ENCODE results near the gene DPEP1. TPM values are rescaled to one million over a fixed set of nuclear protein-coding genes. Genes with fewer than 3 reads are reported as not detected.
A peak's percentile ranks its signal among the peaks of the same experiment; 100 is the strongest.

DPEP1 gene
- total RNA-seq, result 24.2 TPM
- 433 TPM for polyA plus RNA-seq (ENCODE audit: insufficient read depth, low read depth, low replicate concordance)
- long read RNA-seq, donor 1, partial matches to known transcripts, result 0 of 3 reads
- long read RNA-seq, donor 1, other reads (novel, unspliced or antisense), result 0 of 3 reads
- long read RNA-seq, donor 2, partial matches to known transcripts, result 15 of 24 reads
- long read RNA-seq, donor 2, other reads (novel, unspliced or antisense), result 6 of 24 reads
- long read RNA-seq, donor 3, transcript DPEP1-201 (10 exons, 1,592 nt), result major isoform, 5 of 46 reads
- long read RNA-seq, donor 3, partial matches to known transcripts, result 22 of 46 reads
- long read RNA-seq, donor 3, other reads (novel, unspliced or antisense), result 15 of 46 reads
- long read RNA-seq, donor 4, partial matches to known transcripts, result 6 of 12 reads
- long read RNA-seq, donor 4, other reads (novel, unspliced or antisense), result 0 of 12 reads
- long read RNA-seq, donor 5, result 0 reads
- long read RNA-seq, donor 6, partial matches to known transcripts, result 5 of 8 reads
- long read RNA-seq, donor 6, other reads (novel, unspliced or antisense), result 0 of 8 reads
- long read RNA-seq, donor 7, transcript DPEP1-202 (11 exons, 1,734 nt), result major isoform, 10 of 28 reads
- long read RNA-seq, donor 7, partial matches to known transcripts, result 1 of 28 reads
- long read RNA-seq, donor 7, other reads (novel, unspliced or antisense), result 14 of 28 reads
- long read RNA-seq, donor 8, partial matches to known transcripts, result 0 of 3 reads
- long read RNA-seq, donor 8, other reads (novel, unspliced or antisense), result 0 of 3 reads
- long read RNA-seq, donor 9, partial matches to known transcripts, result 0 of 2 reads
- long read RNA-seq, donor 9, other reads (novel, unspliced or antisense), result 0 of 2 reads
- long read RNA-seq, donor 10, partial matches to known transcripts, result 0 of 4 reads
- long read RNA-seq, donor 10, other reads (novel, unspliced or antisense), result 0 of 4 reads

GRCh38 chr16:89613231-89613953, at the start of gene DPEP1:
DPEP1 (plus strand) TSS chr16:89613642; CDS start chr16:89630411, 16,769 bp downstream.
- TF ChIP-seq CTCF (IDR thresholded peaks at IDR 0.05; ENCODE audit: borderline replicate concordance, extremely low read depth, insufficient read depth), result no peak
- Histone ChIP-seq H3K9ac (ENCODE audit: low read length in 3 of 3) (no peak within 1 kb of the TSS), H3K27ac (ENCODE audit: low read depth in 2 of 2, low read length in 2 of 2) (peak within 1 kb of the TSS; percentile 32 to 43), H3K9me3 (ENCODE audit: control insufficient read depth in 2 of 3, insufficient read depth in 1 of 3, low read length in 3 of 3) (no peaks in the 10 kb centered on the region), H3K36me3 (ENCODE audit: control insufficient read depth in 2 of 3, insufficient read depth in 3 of 3, low read length in 3 of 3) (no peaks in the 10 kb centered on the region), H3K27me3 (ENCODE audit: control insufficient read depth, insufficient read depth, low read length) (no peaks in the 10 kb centered on the region), H3K4me1 (ENCODE audit: control insufficient read depth in 2 of 3, insufficient read depth in 2 of 3, low read depth in 1 of 3, low read length in 3 of 3) (peaks cover 0 to 9% (median 4%) of the 10 kb centered on the region in 3 donors), H3K4me3 (ENCODE audit: low read length in 3 of 3) (peak within 1 kb of the TSS in 2 of 3 donors; percentile 38 to 56)
- DNase-seq (peak in 4 of 5 donors; percentile 68 to 85 (median 79)), FAIRE-seq (no peak)
- intact Hi-C loops (cut with DNase I), result no loop called here

- FAIRE-seq, result no peak
- intact Hi-C loops (cut with DNase I), result no loop called here
- H3K27ac ChIP-seq (ENCODE audit: low read depth in 2 of 2, low read length in 2 of 2), result no peak overlapping the region
- H3K9ac ChIP-seq (ENCODE audit: low read length in 3 of 3), result no peak overlapping the region
- no peak for TF ChIP-seq CTCF (IDR thresholded peaks at IDR 0.05; ENCODE audit: borderline replicate concordance, extremely low read depth, insufficient read depth)
- H3K9me3 ChIP-seq (ENCODE audit: control insufficient read depth in 2 of 3, insufficient read depth in 1 of 3, low read length in 3 of 3), result no peaks in the 10 kb centered on the region
- peak in 1 of 5 donors; percentile 65 for DNase-seq
- H3K36me3 ChIP-seq (ENCODE audit: control insufficient read depth in 2 of 3, insufficient read depth in 3 of 3, low read length in 3 of 3), result peaks cover 13 to 33% (median 24%) of the 10 kb centered on the region in 3 donors
- H3K4me3 ChIP-seq (ENCODE audit: low read length in 3 of 3), result no peak overlapping the region
- H3K4me1 ChIP-seq (ENCODE audit: control insufficient read depth in 2 of 3, insufficient read depth in 2 of 3, low read depth in 1 of 3, low read length in 3 of 3), result peaks cover 6 to 27% (median 14%) of the 10 kb centered on the region in 3 donors
- H3K27me3 ChIP-seq (ENCODE audit: control insufficient read depth, insufficient read depth, low read length), result no peaks in the 10 kb centered on the region
These were observed 48.8 kb upstream of the DPEP1 start for GRCh38 chr16:89564476-89565255.

- no peaks in the 10 kb centered on the region for H3K9me3 ChIP-seq (ENCODE audit: control insufficient read depth in 2 of 3, insufficient read depth in 1 of 3, low read length in 3 of 3)
- H3K36me3 ChIP-seq (ENCODE audit: control insufficient read depth in 2 of 3, insufficient read depth in 3 of 3, low read length in 3 of 3), result peaks cover 13 to 33% (median 24%) of the 10 kb centered on the region in 3 donors
- H3K27me3 ChIP-seq (ENCODE audit: control insufficient read depth, insufficient read depth, low read length), result no peaks in the 10 kb centered on the region
- DNase-seq (no peak), FAIRE-seq (no peak)
- H3K27ac ChIP-seq (ENCODE audit: low read depth in 2 of 2, low read length in 2 of 2), result peak overlapping the region in 1 of 2 donors; percentile 41
- no peak overlapping the region for H3K9ac ChIP-seq (ENCODE audit: low read length in 3 of 3)
- peaks cover 6 to 26% (median 14%) of the 10 kb centered on the region in 3 donors for H3K4me1 ChIP-seq (ENCODE audit: control insufficient read depth in 2 of 3, insufficient read depth in 2 of 3, low read depth in 1 of 3, low read length in 3 of 3)
- H3K4me3 ChIP-seq (ENCODE audit: low read length in 3 of 3), result no peak overlapping the region
- TF ChIP-seq CTCF (IDR thresholded peaks at IDR 0.05; ENCODE audit: borderline replicate concordance, extremely low read depth, insufficient read depth), result no peak
- intact Hi-C loops (cut with DNase I), result no loop called here
These were observed 48.3 kb upstream of the DPEP1 start for GRCh38 chr16:89565256-89565505.
